Loucy (cell line): ENCODE results near the gene C16orf54.

Source experiments
- EZH2phosphoT487 ChIP-seq: fragments of 200-600 bp; IDR thresholded peaks from 2 replicates; pipeline ENCODE4 v1.6.1; 2018; ENCODE audit warnings: antibody characterized with exemption, mild to moderate bottlenecking, moderate library complexity, borderline replicate concordance
- TF ChIP-seq, protein P1 (sequence below): fragments of 200-600 bp; sonication (generic); conservative IDR thresholded peaks from 2 replicates; pipeline ENCODE4 v1.5.1; 2014; ENCODE audit warnings: mild to moderate bottlenecking, antibody characterized with exemption, low read length

DNA sequence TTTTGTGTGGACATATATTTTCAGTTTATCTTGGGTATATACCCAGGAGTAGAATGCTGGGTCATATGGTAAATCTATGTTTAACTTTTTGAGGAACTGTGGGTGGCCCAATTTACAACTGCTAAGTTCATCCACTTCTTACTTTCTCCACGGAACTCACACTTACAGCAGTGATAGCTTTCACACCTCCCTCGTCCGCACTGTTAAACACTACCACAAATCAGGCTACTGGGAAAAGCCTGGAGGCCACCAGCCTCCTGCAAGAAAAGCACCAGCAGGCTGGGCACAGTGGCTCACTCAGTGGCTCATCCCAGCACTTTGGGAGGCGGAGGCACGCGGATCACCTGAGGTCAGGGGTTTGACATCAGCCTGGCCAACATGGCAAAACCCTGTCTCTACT lies 17.5 kb upstream of the C16orf54 start:
- TF ChIP-seq, protein P1, sequence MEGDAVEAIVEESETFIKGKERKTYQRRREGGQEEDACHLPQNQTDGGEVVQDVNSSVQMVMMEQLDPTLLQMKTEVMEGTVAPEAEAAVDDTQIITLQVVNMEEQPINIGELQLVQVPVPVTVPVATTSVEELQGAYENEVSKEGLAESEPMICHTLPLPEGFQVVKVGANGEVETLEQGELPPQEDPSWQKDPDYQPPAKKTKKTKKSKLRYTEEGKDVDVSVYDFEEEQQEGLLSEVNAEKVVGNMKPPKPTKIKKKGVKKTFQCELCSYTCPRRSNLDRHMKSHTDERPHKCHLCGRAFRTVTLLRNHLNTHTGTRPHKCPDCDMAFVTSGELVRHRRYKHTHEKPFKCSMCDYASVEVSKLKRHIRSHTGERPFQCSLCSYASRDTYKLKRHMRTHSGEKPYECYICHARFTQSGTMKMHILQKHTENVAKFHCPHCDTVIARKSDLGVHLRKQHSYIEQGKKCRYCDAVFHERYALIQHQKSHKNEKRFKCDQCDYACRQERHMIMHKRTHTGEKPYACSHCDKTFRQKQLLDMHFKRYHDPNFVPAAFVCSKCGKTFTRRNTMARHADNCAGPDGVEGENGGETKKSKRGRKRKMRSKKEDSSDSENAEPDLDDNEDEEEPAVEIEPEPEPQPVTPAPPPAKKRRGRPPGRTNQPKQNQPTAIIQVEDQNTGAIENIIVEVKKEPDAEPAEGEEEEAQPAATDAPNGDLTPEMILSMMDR: no peak
- no peak for TF ChIP-seq EZH2phosphoT487
